NCI-H2081 treated with DMSO at 0.1 percent for 48 hours (cell line): ENCODE data around the gene SLC5A9.
"Not testable (repeated sequence)": the region's sequence is repeated elsewhere in the genome, so short reads cannot be mapped to it uniquely, and the experiment has no call there.

Source experiments
- DNase-seq: peaks from one replicate; lab custom pipeline; 2025; lab: John Stamatoyannopoulos, UW

Gene SLC5A9

DNA sequence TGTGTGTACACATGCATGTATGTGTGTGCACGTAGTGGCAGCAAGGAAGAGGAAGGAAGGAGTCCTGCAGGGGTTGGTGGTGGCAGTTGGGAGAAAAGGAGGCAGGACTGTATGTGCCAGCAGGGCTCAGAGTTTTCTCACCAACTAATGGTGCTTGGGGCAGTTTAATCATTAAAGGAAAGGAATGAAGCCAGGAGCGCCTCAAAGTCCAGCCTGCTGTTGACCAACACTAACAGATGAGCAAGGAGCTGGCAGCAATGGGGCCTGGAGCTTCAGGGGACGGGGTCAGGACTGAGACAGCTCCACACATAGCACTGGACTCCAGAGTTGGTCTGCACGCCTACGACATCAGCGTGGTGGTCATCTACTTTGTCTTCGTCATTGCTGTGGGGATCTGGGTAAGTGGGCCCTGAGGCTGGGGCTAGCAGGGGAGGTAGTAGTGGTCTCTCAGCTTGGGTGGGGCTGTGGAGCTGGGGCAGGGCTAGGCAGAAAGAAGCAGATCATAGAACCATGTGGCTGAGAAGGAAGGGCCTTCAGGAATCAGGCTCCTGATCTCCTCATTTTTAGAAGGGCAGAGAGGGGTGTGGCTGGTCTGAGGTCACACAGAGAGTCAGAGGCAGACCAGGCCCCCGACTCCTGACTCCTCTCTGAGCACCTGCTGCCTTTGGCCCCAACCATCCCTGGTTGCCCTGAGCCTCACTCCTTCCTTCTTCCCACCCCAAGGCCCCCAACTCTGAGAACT is at the start of gene SLC5A9:
Gene SLC5A9, plus strand, starts transcription at position 216 of the 742 bp plus-strand sequence. Its CDS starts 21 bp downstream, at position 237.
- no peak for DNase-seq

DNA sequence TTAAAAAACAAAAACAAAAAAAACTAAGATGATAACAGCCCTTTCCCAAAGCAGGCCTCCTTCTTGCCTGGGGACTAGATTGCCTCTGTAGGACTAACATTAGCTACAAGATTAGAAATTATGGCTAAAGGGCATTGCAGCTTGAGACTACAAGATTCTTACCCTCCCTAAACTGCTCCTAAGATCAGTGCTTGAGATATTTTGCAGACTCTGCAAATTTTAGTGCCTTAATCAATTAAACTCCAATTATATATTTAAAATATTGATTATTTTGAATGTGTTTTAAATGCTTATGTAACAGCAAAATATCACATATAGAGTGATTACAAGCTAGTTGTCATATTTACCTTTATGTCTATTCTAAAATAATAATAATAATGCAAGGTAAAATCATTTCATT is 47.4 kb upstream of the SLC5A9 start:
- DNase-seq = no peak

DNA sequence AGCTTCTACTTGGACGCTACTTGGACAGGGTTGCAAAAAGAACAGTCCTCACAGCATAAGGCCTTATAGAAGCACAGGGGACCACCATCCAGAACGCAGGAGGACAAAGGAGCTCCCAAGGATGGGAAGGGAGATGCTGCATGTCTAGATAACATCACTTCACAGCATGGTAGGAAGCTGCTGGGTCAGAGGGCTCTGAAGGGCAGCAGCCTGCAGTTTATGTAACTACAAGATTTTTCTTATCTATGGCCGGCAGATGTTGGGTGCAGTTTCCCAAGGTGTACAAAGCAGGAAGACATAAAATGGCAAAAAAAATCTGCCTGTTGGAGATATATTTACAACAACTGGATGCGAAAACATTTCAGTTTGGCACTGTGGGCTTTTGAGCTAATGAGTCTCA is 45.3 kb upstream of the SLC5A9 start:
- DNase-seq = no peak

DNA sequence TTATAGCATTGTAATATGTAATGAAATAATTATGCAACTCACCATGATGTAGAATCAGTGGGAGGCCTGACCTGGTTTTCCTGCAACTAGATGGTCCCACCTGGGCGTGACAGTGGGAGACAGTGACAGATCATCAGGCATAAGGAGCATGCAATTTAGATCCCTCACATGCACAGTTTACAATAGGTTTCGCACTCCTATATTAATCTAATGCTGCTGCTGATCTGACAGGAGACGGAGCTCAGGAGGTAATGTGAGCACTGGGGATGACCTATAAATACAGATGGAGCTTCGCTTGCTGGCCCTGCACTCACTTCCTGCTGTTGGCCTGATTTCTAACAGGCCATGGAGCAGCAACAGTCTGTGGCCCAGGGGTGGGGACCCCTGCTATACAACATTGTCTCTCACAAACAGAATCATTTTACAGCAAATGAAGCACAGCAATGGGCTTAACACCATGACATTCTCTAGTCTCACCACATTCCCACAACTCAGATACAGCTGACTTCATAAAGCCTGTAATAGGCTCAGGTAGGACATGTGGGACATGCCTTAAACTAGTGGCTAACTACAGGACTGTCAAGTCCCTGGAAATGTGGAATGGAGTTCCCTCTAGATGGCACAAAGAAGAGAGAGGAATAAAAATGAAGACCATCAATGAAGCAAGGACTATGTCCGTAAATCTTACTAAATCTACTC is 40.7 kb upstream of the SLC5A9 start:
- DNase-seq = no peak

DNA sequence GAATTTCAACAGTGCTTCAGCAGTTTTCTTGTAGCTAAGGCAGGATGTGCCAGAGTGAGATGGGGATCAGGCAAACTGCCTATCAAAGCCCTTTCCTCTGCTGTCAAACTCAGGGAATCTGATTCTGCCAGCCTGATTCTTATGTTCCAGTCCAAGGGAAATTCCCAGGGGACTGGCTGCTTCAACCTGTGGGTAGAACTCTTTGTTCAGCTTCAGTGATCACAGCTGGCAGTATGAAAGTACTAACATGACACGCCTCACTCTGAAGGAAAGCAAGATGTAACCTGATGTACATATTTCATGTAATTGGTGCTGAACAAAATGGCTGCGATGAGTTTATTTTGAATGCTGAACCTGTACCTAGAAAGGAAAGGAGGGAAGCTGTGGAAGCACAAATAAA is 40.1 kb upstream of the SLC5A9 start:
- DNase-seq = no peak

DNA sequence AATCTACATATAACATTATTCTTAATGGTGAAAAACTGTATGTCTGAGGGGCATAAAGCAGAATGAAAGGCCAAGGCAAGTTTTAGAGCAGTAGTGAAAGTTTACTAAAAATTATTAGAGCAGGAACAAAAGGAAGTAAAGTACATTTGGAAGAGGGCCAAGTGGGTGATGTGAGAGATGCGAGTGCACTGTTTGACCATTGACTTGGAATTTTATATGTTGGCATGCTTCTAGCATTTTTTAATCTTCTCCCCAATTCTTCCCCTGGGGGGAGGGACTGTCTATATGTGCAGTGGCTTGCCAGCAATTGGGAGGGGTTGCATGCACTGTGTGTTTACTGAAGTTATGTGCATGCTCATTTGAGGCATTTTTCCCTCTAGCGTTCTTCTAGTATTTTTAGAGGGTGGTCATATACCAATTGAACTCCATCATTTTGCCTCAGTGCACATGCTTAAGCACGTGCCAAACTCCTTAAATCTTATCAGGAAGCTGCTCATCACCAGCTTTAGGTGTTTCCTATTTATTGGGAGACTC is 36.1 kb upstream of the SLC5A9 start:
- no peak for DNase-seq

DNA sequence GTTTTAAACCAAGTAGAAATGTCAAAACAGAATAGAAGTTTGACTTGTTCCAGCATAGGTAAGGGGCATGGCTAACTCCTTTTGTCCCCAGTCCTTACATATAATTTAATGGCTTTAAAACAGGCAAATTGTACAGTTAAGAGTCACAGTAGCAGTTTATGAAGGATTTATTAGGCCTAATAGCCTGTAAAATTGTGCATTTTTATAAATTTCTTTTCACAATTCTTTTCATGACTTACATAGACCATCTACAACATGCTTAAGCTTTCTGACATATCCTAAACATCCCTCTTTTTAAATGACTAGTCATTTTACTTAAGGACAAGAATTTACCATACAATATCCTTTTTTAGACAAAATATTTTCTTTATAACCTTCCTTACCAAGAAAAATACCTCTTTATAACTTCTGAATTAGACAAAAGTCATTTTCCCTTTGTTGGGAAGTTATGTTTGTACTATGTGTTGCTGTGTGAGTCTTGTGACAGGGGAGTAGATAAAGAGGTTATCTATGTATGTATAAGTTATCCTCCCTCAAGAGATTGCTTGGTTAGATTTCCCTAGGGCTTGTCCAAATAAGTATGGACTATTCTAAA is 34.5 kb upstream of the SLC5A9 start:
- no peak for DNase-seq

DNA sequence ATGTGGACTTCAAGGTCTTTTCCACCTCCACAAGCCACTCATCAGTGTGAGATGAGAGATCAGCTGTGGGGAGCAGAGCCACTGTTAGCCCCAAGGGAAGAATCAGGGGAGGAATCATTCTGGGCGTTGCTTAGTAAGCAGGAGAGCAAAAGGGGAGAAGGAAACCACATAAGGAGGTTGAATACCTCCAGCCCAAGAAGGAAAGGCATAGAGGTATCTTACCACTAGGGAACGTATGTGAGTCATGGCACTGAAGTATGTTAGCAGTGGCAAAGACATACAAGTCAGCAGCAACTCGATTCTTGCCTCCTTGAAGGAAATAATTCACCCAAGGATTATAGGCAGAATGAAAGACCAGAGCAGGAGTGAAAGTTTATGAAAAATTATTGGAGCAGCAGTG is 31.6 kb upstream of the SLC5A9 start:
- DNase-seq = no peak

DNA sequence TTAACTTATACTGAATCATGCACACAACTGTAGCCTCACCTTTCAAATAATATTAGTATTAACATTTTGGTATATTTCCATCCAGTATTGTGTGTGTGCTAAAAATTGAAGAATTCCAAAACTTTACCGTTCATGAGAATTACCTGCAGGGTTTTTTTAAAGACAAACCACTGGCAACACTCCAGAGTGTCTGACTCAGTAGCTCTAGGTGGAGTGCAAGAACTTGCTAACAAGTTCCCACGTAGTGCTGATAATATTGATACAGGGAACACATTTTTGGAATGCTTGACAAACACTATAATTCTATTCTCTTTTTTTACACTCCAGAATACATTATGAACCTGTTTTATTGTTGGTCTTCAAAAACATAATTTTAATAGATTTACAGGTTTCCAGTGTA is 27.7 kb upstream of the SLC5A9 start:
- no peak for DNase-seq

DNA sequence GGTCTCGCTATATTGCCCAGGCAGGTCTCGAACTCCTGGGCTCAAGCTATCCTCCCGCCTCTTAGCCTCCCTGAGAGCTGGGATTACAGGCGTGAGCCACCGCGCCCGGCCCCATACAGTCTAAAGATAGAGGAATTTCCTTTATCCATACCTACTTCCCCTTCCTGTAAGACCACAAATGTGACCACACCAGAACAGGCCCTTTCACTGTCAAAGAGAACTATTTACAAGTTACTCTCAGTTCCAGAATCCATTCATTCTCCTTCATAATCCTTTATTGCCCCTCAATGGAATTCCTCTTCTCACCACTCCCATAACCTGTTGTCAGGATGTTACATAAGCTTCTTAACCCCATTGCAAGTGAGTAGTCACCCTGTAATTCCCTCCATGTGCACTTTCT is 26.3 kb upstream of the SLC5A9 start:
- no peak for DNase-seq

DNA sequence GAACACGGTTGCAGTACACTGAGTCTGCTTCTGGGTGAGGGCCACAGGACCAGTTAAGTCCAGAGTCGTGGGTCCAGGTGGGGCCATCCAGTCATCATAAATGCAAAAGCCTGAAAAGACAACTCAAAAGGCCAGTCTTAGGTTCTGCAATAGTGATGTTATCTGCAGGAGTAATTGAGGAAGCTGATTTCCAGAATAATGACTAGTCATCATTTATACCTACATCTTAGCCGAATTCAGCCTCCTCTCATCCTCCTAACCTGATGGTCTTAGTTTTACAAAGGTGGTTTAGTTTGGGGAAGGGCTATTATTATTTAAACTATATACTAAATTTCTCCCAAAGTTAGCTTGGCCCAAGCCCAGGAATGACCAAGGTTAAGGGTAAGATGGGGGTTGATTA is 23.5 kb upstream of the SLC5A9 start:
- DNase-seq = no peak

DNA sequence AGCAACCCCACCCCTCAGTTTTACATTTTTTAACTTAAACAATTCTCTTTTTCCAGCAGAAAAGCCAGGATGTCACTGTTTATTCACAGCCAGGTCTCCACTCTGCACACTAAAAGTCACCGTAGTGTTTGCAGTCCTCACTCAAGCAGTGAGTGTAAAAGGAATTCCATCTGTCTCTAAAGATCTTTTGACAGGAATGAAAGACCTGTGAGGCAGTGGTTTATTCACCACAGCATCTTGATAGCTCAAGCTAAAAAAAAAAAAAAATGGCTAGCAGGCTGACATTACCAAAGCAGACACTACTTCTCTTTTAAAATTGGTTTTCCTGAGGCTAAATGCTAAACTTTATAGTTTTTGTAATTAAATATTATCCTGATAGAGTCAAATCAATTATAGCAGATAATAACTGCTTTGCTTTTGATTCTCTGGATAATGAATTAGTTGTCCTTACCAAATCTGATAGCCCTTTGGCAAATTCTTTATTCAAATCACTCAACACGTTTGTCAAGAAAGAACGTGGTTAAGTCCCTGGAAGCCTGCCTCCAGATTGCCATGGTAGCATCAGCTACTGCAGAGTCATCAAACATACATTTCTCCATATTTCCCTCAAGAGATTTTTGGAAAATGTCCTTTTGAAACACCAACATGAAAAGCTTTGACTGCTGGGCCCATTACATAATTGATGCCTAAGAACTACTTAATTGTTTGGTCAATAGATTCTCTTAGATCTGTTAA is 22.2 kb upstream of the SLC5A9 start:
- DNase-seq = no peak

DNA sequence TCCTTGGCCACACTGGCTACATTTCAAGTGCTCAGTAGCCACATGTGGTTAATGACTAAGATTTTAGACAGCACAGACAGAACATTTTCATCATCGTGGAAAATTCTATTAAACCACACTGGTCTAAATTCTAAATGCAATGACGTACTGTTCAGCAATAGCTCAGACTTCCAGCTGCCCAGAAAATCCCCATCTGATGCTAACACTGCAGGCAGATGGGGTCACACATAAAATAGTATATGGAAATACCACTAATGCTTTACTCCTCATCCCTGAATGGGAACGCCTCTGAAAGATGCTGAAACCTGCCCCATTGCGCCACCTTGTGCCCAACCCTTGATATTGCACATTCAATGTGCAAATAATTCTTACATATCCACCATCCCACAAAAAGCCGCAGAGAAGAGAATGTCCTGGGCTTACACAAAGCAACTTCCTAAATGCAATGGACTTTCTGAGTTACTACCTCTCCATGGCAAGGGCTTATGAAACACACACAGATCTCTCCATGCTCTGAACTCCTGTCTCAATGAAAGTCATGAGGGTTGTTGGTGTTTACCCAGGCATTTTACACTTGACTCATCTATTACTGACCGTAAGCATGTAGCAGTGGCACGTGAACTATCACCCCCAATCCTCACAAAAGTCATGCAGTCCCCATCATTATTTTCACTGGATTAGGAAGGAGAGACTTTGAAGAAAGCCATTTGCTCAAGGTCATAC is 20.3 kb upstream of the SLC5A9 start:
- peak; percentile 28 for DNase-seq

DNA sequence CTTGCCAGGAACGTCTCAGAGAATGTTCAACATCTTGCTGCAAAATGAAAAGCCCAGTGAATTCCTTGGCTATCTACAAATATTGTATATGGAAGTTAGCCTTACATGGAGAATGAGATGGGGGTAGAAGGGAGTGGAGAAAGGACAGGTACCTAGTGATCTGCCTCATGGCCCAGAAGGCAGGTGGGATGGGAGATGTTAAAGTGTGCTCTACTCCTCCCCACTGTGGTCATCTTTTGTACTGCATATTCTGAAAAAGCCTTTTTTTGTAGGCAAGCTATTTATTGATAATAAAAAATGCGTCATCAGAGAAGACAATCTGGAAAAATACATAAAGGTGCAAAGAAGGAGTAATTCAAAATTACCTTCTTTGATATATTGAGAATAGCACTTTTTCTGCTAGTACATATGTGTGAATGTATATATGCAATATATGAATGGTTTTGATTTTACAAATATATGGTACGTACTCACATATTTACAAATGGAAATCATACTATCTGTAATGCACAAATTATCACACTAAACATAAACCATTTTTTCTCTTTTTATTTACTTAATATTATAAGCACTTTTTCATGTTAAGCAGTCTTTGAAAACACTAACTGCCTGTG is 19.1 kb upstream of the SLC5A9 start:
- no peak for DNase-seq

DNA sequence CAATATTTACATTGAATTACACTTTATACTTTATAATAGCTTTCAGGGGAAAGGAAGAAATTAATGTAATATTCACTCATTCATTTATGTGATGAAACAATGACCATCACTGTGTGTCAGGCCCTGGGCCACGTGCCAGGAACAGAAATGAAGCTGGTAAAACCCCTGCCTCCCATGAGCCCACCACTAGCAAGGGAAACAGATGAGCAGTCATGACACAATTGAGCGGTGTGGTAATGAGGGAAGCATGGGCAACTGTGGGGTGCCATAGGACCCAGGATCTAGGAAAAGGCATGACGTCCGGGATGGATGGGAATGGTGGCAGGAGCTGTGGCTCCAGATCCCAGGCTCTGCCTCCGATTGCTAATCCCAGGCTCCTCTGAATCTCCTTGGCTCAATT is 17.0 kb upstream of the SLC5A9 start:
- DNase-seq = no peak

DNA sequence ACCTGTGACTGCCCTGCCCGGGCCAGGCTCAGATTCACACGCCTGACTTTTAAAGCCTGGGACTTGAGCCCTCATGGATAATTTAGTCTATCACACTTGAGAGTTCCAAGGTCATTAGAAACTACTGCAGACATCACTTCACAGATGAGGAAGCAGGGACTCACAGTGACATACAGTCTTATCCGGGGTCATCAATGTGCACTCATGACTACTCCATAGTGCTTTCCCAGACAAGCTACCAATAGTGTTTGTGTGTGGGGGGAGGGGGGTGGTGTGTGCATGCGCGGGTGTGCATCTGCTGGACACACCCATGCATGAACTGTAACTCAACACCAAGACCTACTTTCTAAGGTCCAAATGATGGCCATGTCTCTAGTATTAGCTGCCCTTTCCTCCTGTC is 16.1 kb upstream of the SLC5A9 start:
- no peak for DNase-seq

DNA sequence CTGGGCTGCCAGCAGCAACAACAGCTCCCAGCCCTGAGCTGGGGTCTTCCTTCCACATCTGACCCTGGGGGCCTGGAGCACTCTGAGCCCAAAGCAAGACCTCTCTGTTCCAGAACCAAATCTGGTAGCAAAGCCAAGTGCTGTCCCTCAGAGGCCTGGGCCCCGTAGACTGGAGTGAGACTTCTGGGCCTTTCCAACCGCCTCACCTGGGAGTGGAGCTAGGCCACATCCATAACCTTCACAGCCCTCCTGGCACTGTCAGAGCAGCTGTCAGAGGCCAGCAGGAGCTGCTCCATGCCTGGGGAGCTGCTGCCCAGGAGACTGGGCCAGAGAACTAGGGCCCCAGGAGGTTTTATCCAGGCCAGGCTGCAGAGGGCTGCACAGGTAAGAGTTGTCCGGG is 15.4 kb upstream of the SLC5A9 start:
- no peak for DNase-seq

DNA sequence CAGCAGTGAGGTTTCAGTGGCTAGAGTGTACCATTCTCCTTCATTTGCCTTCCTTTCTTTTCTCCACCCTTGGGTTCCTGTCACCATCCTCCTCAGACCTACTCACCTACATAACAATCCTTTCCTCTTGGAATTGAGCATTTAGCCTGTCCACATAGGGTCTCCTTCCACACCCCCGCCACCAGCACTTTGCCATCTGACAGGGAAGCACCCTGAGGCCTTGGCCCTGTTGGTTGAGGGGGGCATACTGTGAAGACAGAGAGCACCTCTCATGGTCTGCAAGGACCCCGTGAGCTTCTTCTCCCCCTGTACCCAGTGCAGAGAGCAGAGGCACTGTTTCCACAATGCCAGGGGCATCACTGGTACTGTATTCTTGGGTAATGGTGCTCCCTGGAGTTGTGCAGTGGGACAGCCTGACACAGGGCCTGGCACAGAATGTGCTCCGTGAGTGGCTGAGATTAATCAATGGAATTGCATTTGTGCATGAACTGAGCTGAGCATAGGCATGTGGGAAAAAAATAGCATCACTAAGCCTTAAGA is 14.9 kb upstream of the SLC5A9 start:
- no peak for DNase-seq

DNA sequence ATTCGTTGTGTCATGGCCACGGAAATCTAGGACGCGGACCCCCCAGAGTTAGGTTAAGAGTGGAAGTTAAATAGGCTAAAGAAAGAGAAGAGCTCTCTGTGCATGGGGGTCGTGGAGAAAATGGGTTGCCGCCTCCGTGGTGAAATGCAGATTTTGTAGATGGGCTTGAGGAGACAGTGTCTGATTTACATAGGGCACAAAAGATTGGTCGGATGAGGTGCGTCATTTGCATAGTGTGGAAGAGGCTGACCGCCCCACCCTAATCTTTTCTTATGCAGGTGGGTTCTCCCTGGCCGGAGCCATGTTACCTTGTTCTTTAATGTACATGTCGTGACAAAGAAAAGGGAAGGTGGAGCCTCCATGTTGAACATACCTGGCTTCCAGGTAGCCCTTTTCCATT is 14.3 kb upstream of the SLC5A9 start:
- no peak for DNase-seq

DNA sequence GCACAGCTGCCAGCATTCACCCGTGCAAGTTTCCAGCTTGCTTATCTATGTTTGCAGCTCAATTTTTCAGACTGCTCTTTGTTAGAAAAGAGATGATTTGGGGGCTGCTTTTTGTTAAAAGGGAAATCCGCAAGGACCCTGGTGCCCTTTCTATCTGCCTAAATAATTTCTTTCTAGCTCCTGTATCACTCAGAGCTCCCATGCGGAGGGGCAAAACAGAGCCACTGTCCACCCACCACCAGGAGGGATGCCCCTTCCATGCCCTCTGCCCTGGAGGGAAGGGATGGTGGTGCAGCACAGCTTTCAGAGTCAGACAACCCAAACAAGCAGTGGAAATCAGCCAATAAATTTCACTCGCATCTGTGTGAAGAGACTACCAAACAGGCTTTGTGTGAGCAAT is 13.9 kb upstream of the SLC5A9 start:
- no peak for DNase-seq

DNA sequence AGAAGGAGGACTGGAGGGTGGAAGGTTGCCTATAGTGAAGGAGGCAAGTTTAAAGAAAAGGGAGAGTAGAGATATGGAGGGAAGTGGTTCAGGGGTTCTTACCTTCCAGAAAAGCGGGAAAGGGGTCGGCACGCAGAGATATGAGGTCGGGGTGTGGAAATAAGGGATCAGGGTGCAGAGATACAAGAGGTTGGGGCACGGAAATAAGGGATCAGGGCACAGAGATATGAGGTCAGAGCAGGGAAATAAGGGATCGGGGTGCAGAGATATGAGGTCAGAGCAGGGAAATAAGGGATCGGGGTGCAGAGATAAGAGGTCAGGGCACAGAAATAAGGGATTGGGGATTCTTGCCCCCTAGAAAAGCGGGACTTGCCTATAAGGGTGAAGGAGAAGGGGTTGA is 9.1 kb upstream of the SLC5A9 start:
- DNase-seq = not testable (repeated sequence)
